Fibroblast of lung (primary cell): ENCODE measurements around the gene PCSK7. TPM values are rescaled to one million over a fixed set of nuclear protein-coding genes. Genes with fewer than 3 reads are reported as not detected.
"Not testable (repeated sequence)": the region's sequence is repeated elsewhere in the genome, so short reads cannot be mapped to it uniquely, and the experiment has no call there.

Experiments
- DNase-seq, 2 donors: peaks; one replicate each; pipeline versions ENCODE4 v3.0.0 to v3.0.0-alpha.2; 2010; ENCODE audit warnings: low read depth in 2 of 2
- H2AFZ ChIP-seq: 2 replicates; pipeline ENCODE4 v1.5.1; 2012; ENCODE audit warnings: low read length, control low read depth, inconsistent platforms
- H3K27ac ChIP-seq: 2 replicates; pipeline ENCODE4 v1.5.1; 2011; ENCODE audit warnings: low read length, control low read depth; ENCODE audit not compliant: insufficient read depth
- H3K27me3 ChIP-seq: 2 replicates; pipeline ENCODE4 v1.5.1; 2011; ENCODE audit warnings: mild to moderate bottlenecking, low read length; ENCODE audit not compliant: control insufficient read depth, insufficient read depth
- H3K36me3 ChIP-seq: 2 replicates; pipeline ENCODE4 v1.5.1; 2011; ENCODE audit warnings: low read length; ENCODE audit not compliant: control insufficient read depth, insufficient read depth
- H3K4me1 ChIP-seq: 2 replicates; pipeline ENCODE4 v1.5.1; 2011; ENCODE audit warnings: low read length; ENCODE audit not compliant: control insufficient read depth, insufficient read depth; ENCODE audit errors: extremely low read depth
- H3K4me2 ChIP-seq: 2 replicates; pipeline ENCODE4 v1.5.1; 2011; ENCODE audit warnings: low read length, control low read depth; ENCODE audit not compliant: insufficient read depth; ENCODE audit errors: extremely low read depth
- H3K4me3 ChIP-seq, 4 experiments: fragments of 200-600 bp in 1 of 4; sonication (generic) in 1 of 4; replicated peaks in 1 of 4; 2 replicates each; pipeline ENCODE4 v1.5.1; 2011 to 2016; ENCODE audit warnings: low read length in 4 of 4, low read depth in 3 of 4, mild to moderate bottlenecking in 3 of 4, control low read depth in 2 of 4, inconsistent platforms in 1 of 4, mixed read lengths in 1 of 4; ENCODE audit not compliant: insufficient read depth in 1 of 4; ENCODE audit errors: control extremely low read depth in 1 of 4
- H3K79me2 ChIP-seq: 2 replicates; pipeline ENCODE4 v1.5.1; 2012; ENCODE audit warnings: mild to moderate bottlenecking, low read length, inconsistent platforms; ENCODE audit not compliant: control insufficient read depth, insufficient read depth
- H3K9ac ChIP-seq: 2 replicates; pipeline ENCODE4 v1.5.1; 2011; ENCODE audit warnings: mild to moderate bottlenecking, low read length, control low read depth; ENCODE audit not compliant: insufficient read depth
- H3K9me3 ChIP-seq: 2 replicates; pipeline ENCODE4 v1.5.1; 2012; ENCODE audit warnings: low read depth, low read length; ENCODE audit not compliant: control insufficient read depth, insufficient read depth
- H4K20me1 ChIP-seq: 2 replicates; pipeline ENCODE4 v1.5.1; 2011; ENCODE audit warnings: low read length; ENCODE audit not compliant: control insufficient read depth, insufficient read depth; ENCODE audit errors: extremely low read depth
- CTCF ChIP-seq, 2 donors: IDR thresholded peaks in 1 of 2; conservative IDR thresholded peaks in 1 of 2; 1 replicate in 1 of 2; 2 replicates in 1 of 2; pipeline ENCODE4 v1.5.1; 2011 to 2012; ENCODE audit warnings: low read length in 2 of 2, control low read depth in 1 of 2, inconsistent platforms in 1 of 2, low read depth in 1 of 2, mild to moderate bottlenecking in 1 of 2
- EZH2 ChIP-seq: IDR thresholded peaks from 2 replicates; pipeline ENCODE4 v1.5.1; 2012; ENCODE audit warnings: low read length, control low read depth, mild to moderate bottlenecking; ENCODE audit errors: missing control alignments
- polyA plus RNA-seq, 2 donors: library from polyadenylated mRNA; depleted of rRNA in 1 of 2; stranded (reverse) in 1 of 2; unstranded in 1 of 2; fragments of >200 nt; gene quantifications; 2 replicates each; pipeline ENCODE4 v1.2.1, GENCODE V29; 2011 to 2012; ENCODE audit warnings: missing spikeins in 1 of 2
- total RNA-seq: library from RNA; depleted of rRNA; stranded (reverse); fragments of >200 nt; gene quantifications from 2 replicates; pipeline ENCODE4 v1.2.1, GENCODE V29; 2014

PCSK7 gene
- total and polyA plus RNA-seq, 2 donors (not counting 1 experiment from before 2014, with no cell fraction given): 26.8 to 38.3 TPM

DNA sequence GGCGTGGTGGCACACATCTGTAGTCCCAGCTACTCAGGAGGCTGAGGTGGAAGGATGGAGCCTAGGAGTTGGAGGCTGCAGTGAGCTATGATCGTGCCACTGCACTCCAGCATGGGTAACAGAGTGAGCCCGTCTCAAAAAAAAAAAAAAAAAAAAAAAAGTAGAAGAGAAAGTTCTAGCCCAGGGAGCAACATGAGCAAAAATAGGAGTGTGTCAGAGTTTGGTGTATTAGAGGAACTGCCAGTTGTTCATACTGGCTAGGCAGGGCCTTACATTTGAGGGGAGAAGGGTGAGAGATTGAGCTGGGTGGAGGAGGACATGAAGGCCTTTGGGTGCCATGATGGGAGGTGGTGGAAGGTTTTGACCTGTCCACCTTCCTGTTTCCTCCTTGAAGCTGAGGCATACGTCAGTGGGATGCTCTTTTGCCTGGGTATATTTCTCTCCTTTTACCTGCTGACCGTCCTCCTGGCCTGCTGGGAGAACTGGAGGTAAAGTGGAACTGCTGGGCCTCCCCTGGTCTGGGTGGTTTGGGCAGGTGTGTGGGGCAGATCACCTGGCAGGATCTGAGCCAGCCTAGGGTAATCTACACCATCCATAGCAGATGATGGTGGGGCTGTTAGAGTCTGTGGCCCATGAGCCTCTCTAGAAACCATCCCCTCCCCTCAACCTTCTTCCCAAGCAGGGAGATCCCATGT lies 46.0 kb downstream of the PCSK7 start:
- H3K4me3 ChIP-seq: no peak overlapping the region
- peaks cover 21% of the 10 kb centered on the region for H3K36me3 ChIP-seq
- DNase-seq: no peak

DNA sequence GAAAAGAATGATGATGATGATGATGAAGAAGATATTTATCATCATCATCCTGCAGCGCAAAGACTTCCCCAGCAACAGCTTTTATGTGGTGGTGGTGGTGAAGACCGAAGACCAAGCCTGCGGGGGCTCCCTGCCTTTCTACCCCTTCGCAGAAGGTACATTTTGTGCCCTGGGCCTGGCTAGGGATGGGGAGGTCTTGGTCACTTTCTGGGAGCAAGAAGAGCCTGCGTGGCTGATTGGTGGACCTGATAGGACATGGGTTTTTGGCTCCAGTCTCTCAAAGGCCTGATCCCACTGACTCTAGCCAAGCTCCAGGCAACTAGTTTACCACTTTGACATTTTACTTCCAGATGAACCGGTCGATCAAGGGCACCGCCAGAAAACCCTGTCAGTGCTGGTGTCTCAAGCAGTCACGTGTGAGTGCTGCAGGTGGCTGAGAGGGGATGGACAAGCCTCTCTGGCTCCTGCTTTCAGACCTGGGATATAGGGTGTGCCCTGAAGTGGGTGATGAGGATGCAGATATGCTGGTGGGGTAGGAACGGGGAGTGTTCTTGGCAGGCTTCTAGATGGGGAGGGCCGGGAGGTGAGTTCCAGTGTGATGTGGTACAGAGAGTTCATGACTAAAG lies 48.0 kb downstream of the PCSK7 start:
- H3K79me2 ChIP-seq: no peaks in the 10 kb centered on the region
- H3K9me3 ChIP-seq: no peaks in the 10 kb centered on the region
- H4K20me1 ChIP-seq: no peaks in the 10 kb centered on the region
- H3K4me1 ChIP-seq: peaks cover 4% of the 10 kb centered on the region
- H3K27me3 ChIP-seq: no peaks in the 10 kb centered on the region
- DNase-seq: no peak
- TF ChIP-seq EZH2 (no peak), CTCF (conservative IDR thresholded peaks at IDR 0.05 in 1 of 2, IDR thresholded peaks at IDR 0.05 in 1 of 2; ENCODE audit: low read depth in 1 of 2, low read length in 2 of 2) (no peak)
- H2AFZ ChIP-seq: no peak overlapping the region
- no peak overlapping the region for H3K4me3 ChIP-seq
- H3K9ac ChIP-seq: no peak overlapping the region
- no peak overlapping the region for H3K27ac ChIP-seq
- no peak overlapping the region for H3K4me2 ChIP-seq
- H3K36me3 ChIP-seq: peaks cover 8% of the 10 kb centered on the region

More for the DNA sequence above, 46.0 kb downstream of the PCSK7 start:
- H3K4me1 ChIP-seq: peaks cover 2% of the 10 kb centered on the region
- H3K9ac ChIP-seq: no peak overlapping the region
- H3K9me3 ChIP-seq: no peaks in the 10 kb centered on the region
- no peaks in the 10 kb centered on the region for H3K27me3 ChIP-seq
- no peak overlapping the region for H2AFZ ChIP-seq
- H3K4me2 ChIP-seq: no peak overlapping the region
- no peaks in the 10 kb centered on the region for H4K20me1 ChIP-seq
- H3K79me2 ChIP-seq: no peaks in the 10 kb centered on the region
- H3K27ac ChIP-seq: no peak overlapping the region
- no peak for TF ChIP-seq EZH2
- no peak for TF ChIP-seq CTCF (conservative IDR thresholded peaks at IDR 0.05 in 1 of 2, IDR thresholded peaks at IDR 0.05 in 1 of 2; ENCODE audit: low read depth in 1 of 2, low read length in 2 of 2)

DNA sequence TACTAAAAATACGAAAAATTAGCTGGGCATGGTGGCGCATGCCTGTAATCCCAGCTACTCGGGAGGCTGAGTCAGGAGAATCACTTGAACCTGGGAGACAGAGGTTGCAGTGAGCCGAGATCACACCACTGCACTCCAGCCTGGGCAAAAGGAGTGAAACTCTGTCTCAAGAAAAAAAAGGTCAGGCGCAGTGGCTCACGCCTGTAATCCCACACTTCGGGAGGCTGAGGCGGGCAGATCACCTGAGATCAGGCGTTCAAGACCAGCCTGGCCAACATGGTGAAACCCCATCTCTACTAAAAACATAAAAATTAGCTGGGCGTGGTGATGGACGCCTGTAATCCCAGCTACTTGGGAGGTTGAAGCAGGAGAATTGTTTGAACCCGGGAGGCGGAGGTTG lies 48.7 kb downstream of the PCSK7 start:
- not testable (repeated sequence) for H3K4me2 ChIP-seq, DNase-seq, H3K27me3 ChIP-seq, H2AFZ ChIP-seq, H3K36me3 ChIP-seq, H3K27ac ChIP-seq, H3K4me1 ChIP-seq, H3K4me3 ChIP-seq, H4K20me1 ChIP-seq, H3K9ac ChIP-seq, H3K9me3 ChIP-seq, H3K79me2 ChIP-seq
